ENCODE data around the gene CCNY.

GRCh38 chr10:35365994-35366393, 29.7 kb downstream of the CCNY start:
- TF ChIP-seq CTCF (conservative IDR thresholded peaks at IDR 0.05 in 1 of 2, IDR thresholded peaks at IDR 0.05 in 1 of 2; ENCODE audit: extremely low read depth in 1 of 2, insufficient read depth in 1 of 2, low read depth in 1 of 2, low read length in 2 of 2) (no peak), EZH2 (IDR thresholded peaks at IDR 0.05; ENCODE audit: borderline replicate concordance, low read length) (no peak)

All from mammary epithelial cell (primary cell).